ENCODE measurements around the gene CMSS1. TPM values are rescaled to one million over a fixed set of nuclear protein-coding genes. Genes with fewer than 3 reads are reported as not detected.
"Not testable (repeated sequence)": the region's sequence is repeated elsewhere in the genome, so short reads cannot be mapped to it uniquely, and the experiment has no call there.

CMSS1 gene
- total RNA-seq, 1 donor from 2014 or later, result 7.5 TPM

DNA sequence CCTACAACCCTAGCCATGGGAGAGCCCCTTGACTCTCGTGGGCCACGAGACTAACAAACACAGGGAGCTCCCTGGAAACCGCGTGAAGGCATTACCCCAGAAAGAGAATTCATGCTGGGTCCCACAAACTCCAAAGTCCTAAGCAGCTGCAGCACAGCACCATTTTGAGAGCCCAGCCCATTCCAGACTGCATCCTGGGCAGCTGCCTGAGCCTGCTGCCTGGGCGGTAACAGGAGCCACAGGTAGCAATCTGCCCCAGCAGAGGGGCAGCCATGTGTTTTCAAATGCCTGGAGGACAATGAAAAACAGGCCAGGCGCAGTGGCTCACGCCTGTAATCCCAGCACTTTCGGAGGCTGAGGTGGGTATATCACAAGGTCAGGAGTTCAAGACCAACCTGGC is 380.2 kb downstream of the CMSS1 start:
- no peak for DNase-seq

DNA sequence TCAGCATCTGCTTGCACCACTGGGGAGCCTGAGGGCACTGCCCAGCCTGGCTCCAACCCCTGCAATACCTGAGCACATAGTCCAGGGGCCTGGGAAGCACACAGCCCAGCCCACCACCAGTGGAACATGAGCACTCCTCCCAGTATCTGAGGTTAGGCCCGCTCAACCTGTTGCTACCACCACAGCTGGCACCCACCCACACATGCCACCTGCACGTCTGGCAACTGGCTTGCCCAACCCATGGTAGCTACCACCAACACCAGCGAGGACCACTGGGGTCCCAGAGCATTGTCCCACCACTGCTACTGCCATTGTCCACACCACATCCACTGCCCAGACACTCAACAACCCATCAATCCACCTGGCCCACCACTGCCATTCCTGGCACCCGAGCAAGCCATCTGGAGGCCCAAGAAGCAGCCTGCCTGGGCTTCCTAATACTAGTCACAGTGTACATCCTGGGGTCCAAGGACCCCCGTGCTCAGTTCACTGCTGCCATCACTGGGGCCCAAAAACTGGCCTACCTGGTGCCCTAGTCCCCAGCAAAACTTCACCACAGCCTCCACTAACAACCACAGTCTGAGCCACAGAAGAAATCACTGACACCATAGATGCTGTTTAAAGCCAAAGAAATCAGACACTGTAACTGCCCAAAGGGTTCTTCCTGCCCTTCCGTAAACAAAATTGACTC is 381.1 kb downstream of the CMSS1 start:
- DNase-seq, result no peak

DNA sequence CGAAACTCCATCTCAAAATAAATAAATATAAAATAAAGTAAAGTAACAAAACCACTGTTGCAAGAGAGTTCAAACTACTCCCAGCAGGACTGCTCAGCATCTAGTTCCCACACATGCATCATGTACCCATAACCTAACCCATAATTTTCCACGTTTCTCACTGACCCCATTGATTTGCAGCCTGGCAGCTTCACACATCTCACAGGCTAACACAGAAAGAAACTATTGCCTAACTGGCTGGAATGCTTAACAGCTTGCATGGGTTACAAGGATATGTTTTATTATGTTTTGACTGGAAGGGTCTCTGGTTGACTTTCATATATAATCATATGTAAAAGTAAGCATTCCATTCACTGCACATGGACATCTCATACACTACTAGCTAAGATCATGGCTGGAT is 387.5 kb downstream of the CMSS1 start:
- no peak for DNase-seq

DNA sequence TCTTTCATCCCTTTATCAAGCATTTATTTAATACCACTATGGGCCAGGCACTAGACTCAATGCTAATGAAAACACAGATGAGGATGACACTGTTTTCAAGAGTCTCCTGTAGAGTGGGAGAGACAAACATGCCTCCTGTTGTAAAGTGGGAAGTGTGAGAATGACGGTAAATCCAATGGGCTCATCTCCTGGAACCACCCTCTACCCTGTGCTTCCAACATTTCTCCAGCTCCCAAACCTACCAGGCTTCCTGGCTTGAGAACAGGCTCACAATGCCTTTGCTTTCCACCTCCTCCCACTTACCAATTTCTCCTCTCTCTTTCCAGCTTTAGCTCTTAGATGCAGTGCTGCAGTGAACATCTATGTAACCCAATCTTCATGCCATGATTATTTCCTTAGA is 389.0 kb downstream of the CMSS1 start:
- no peak for DNase-seq

DNA sequence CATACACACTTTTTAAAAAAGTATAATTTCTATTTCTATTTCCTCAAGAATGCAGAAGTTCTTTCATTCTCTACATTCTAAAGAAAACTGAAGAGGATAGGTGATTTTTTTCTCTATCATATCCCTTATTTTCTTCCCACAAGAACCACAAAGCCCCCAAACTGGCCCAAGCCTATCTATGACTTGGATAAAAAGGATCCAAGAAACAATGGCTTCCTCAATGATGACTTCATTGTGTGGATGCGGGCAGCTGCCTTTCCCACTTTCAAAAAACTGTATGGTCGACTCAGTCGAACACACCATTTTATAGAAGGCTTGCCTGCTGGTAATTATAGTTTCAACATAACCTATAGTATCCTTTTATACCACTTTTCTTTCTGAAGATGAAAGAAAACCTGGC is 390.2 kb downstream of the CMSS1 start:
- DNase-seq, result no peak

DNA sequence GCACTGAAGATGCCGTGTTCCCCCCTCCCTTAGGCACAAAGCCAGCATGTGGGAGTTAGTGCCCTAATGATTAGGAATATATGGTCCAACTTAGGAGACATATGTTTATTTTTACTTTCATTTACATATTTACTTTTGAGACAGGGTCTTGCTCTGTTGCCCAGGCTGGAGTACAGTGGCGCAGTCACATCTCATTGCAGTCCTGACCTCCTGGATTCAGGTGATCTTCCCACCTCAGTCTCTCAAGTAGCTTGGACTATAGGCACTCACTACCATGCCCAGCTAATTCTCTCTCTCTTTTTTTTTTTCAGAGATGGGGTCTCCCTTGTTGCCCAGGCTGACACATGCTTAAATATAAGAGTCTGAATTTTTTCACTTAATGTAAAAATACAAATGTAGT is 391.5 kb downstream of the CMSS1 start:
- no peak for DNase-seq

DNA sequence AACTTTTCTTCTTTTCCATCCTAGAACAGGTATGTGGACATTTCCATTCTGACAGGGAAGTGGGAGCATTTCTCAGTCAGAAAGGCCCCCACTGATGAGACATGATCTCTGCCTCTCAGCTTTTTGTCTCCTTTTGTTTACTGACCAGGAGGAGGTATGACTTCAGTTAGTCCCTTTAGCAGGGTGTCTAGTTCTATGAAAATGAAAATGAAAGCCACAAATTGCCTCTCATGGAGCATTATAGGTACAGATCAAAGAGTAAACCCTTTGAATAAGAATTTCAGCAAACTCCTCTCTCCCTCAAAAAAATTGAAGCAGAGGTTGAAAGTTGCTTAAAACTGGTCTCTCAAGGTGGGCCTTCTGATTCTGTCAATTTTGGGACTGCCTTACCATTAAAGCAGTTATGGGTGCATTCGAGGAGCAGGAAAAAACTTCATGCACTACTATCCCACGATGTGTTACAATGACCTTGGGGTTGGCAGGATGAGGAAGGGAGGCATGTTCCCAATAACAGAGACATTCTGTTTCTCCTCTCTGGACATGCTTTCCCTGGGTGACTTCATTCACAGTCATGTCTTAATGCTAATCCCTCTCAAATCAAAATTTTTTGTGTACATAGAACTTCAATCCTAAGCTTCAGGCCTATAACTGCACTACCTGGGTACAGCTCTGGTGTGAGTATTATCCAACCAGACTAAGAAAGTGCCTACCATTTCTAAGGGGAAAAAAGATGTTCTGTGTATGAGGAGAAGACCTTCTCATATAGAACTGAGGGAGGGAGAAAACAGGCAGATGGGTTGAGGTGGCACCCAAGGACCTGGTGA is 392.5 kb downstream of the CMSS1 start:
- DNase-seq, result peak; percentile 11

DNA sequence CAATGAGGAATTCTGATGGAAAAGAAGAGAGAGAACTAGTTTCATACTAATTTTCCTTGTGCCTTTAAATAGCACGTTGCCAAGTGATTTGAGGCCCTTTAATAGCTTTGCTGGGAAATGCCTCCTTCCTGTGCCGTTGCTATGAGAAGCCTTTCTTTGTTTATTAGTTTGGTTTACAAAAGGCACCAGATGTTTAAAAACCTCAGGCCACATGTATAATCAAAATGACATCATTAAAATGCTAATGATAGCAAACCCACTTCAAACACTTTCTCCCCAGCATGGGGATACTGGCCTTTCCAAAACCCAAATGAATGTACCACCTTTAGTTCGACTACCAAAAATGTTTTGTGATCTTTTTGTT is 393.1 kb downstream of the CMSS1 start:
- peak; percentile 92 for DNase-seq

DNA sequence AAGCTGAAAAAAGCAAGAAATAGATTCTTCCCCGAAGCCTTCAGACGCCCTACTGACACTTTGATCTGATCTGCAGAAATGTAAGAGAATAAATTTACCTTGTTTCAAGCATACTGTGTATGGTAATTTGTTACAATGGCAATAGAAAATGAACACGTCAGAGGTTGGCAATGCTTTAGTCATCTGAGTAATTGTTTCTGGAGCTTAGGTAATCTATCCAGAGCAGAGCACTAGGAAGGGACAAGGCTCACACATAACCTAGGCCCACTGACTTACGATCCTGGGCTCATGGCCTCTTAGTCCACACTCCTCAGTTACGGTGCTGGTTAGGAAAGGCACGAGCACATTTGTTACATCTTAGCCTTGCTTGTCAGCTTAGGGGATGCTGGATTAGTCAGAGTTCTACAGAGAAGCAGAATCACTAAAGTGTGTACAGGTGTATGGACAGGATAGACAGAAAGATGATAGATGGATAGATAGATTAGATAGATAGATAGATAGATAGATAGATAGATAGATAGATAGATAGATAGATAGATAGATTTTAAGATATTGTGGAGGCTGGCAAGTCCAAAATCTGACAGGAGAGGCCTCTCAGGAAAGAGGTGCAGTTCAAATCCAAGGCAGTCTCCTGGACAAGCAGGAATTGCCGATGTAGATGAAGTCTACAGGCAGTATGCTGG is 396.4 kb downstream of the CMSS1 start:
- peak; percentile 17 for DNase-seq

DNA sequence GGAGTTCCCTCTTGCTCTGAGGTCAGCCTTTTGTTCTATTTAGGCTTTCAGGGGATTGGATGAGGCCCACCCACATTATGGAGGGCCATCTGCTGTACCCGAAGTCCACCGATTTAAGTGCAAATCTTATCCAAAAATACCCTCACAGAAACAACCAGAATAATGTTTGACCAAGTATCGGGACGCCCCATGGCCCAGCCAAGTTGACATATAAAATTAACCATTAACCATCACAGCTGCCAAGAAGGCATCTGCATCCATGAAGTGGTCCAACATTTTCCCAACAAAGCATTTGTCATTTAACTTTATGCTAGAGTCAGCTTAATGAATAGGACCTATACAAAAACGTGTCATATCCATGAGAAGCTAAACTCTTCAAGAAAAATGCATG is 396.9 kb downstream of the CMSS1 start:
- no peak for DNase-seq

DNA sequence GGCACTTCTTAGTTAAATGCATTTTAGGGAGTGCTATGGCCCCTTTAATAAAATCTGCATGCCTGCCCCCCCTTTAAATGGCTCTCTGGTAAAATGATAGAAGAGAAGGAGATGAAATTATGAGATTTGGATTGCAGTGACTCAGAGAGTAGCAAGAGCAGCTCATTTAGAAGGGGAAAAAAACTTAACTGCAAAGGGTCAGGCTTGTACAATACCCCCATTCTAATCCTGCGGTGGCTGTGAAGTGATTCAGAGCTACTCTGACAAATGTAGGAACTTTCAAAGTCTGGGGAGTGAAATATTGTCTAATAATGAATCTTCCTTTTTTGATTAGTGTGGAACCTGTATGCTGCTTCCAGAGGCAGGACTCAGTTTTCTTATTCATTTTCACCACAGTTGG is 399.1 kb downstream of the CMSS1 start:
- DNase-seq, result no peak

DNA sequence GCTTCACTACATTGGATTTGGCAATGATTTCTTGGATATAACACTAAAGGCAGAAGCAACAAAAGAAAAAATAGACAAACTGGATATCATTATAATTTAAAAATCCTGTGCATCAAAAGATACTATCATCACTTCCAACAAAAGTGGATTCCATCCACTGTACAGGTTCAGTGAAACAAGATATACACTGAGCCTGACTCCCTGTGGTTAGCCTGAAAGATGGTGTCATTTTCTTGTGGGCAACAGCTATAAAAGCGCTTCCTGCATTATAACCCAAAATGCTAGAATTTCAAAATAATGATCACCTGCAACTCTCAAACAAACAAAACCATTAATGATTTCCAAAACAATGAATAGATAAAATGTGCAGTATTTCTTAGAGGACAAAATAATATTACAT is 403.5 kb downstream of the CMSS1 start:
- DNase-seq, result no peak

DNA sequence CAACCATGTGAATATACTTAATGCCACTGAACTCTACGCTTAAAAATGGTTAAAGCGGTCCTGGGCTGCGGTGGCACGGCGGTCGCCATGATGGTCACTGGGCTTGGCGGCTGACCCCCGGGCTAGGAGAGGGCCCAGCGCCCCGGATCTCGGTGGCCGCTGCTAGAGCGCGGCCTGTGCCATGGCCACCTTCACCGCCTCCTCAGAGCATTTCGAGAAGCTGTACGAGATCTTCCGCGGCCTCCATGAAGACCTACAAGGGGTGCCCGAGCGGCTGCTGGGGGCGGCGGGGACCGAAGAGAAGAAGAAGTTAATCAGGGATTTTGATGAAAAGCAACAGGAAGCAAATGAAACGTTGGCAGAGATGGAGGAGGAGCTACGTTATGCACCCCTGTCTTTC is 407.5 kb downstream of the CMSS1 start:
- DNase-seq, result no peak

DNA sequence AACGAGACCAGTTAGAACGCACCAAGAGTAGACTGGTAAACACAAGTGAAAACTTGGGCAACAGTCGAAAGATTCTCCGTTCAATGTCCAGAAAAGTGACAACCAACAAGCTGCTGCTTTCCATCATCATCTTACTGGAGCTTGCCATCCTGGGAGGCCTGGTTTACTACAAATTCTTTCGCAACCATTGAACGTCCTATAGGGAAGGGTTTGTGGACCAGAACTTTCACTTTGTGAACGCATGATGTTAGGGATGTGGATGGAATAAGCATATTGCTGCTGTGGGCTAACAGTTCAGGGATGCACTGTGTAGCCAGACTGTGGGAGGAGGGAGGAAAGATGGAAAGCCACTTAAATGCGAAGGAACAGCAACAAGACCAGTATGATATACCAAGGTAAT is 408.2 kb downstream of the CMSS1 start:
- no peak for DNase-seq

DNA sequence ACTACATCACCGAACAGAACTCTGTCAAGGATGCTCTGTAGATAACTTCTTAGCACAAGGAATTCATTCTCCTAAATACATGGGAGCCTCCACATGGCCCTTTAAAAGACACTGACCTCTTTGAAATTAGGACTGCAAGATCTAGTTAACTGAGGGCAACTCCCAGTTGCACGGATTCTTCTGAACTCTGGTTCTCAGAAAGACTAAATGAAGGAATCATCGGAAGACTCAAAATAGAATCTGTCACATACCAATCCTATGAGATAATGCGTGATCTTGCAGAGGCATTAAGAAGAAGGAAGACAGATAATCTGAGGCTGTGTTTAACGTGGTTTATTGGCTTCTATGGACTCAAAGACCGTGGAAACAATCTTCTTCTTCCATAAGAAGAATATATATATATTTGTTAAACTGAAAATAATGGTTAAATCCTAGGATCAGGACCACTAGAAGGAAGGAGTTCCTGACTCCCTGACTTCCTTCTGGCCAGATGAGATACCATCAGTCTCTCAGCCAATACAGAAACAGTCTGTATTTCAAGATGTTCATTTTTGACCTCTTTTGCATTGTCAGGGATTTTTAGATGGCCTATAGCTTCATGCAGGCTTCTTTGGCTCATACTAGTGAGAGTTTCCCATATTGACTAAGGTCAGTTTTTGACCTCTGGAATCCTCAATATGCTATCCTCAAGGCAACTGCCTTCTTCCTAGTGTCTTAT is 409.2 kb downstream of the CMSS1 start:
- DNase-seq, result peak; percentile 2

DNA sequence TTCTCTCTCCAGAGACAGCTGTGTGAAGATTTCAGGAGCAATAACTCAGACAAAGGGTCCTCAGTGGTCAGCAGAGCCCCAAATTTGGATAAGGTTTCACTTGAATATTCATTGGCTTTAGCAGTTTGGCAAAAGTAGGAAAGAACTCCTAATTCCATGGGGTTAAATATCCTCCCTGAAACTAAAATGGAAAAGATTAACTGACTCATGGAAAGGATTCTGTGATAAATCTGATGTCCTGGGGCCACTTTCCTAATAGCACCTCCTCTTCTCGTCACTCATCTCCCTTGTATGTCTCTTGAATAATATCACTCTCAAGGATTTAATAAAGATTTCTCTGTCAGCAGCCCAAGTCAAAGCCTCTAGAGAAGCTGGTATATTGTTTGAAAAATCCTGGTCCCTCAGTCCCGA is 409.9 kb downstream of the CMSS1 start:
- DNase-seq, result no peak

DNA sequence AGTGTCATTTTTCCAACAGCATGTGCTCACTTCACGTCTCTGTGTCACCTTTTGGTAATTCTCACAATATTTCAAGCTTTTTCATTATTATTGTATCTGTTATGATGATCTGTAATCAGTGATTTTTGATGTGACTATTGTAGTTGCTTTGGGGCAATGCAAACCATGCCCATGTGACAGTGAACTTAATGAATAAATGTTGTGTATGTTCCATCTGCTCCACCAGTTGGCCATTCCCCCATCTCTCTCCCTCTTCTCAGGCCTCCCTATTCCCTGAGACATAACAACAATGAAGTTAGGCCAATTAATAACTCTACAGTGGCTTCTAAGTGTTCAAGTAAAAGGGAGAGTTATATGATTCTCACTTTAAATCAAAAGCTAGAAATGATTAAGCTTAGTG is 410.6 kb downstream of the CMSS1 start:
- no peak for DNase-seq

DNA sequence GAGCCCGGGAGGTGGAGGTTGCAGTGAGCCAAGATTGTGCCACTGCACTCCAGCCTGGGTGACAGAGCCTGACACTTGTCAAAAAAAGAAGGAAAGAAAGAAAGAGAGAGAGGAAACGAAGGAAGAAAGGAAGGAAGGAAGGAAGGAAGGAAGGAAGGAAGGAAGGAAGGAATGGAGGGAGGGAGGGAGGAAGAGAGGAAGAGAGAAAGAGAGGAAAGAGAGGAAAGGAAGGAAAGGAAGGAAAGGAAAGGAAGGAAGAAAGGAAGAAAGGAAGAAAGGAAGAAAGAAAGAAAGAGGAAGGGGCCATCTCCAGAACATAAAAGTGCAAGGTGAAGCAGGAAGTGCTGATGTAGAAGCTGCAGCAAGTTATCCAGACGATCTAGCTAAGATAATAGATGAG is 411.5 kb downstream of the CMSS1 start:
- DNase-seq, result not testable (repeated sequence)

DNA sequence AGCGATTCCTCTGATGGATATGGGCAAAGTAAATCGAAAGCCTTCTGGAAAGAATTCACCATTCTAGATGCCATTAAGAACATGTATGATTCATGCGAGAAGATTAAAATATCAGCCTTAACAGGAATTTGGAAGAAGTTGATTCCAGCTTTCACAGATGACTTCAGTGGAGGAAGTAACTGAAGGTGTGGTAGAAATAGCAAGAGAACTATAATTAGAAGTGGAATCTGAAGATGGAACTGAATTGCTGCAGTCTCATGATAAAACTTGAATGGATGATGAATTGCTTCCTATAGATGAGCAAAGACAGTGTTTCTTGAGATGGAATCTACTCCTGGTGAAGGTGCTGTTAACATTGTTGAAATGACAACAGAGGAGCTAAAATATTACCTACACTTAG is 413.0 kb downstream of the CMSS1 start:
- no peak for DNase-seq
